SU-DHL-6 (cell line): ENCODE data around the gene ASCC2.

ENCODE experiments used
- CTCF ChIP-seq: fragments of 200-600 bp; sonication (generic); IDR thresholded peaks from one replicate; pipeline ENCODE4 v1.5.1; 2017; ENCODE audit warnings: antibody characterized with exemption, mild to moderate bottlenecking, low read length, moderate library complexity; ENCODE audit not compliant: insufficient read depth, poor library complexity, severe bottlenecking
- EZH2phosphoT487 ChIP-seq: fragments of 200-600 bp; sonication (generic), shearing (Covaris generic); conservative IDR thresholded peaks from 2 replicates; pipeline ENCODE4 v1.6.1; 2018; ENCODE audit warnings: mild to moderate bottlenecking, antibody characterized with exemption, low read length, moderate library complexity, mixed read lengths

DNA sequence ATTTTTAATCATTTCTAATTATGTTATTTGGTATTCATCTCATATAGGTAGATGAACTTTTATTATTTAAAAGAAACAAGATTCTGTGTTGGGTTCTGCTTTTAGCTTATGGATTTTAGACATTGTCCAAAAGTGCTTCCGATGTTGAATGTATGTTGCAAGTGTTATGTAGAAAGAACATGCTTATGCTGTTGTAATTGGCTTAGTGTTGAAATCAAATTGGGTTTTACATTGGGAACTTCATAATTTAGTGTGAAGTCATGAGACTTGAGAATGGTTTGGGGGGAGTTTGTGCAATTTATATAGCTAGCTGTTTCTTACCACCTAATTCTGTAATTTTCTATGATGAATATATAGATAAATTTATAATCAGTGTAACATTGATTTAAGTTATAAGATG lies 48.5 kb upstream of the ASCC2 start:
- no peak for TF ChIP-seq CTCF
- TF ChIP-seq EZH2phosphoT487: no peak
